OCI-LY3 (cell line): Measurements from ENCODE around the gene RHBDD1.

Source experiments
- H2AFZ ChIP-seq: fragments of 200-600, 300-600 bp; shearing (Covaris generic); 2 replicates; pipeline ENCODE4 v1.6.0; 2014; ENCODE audit warnings: antibody characterized with exemption, low read depth, low read length
- H3K27ac ChIP-seq: fragments of 200-600, 300-600 bp; sonication (generic); 2 replicates; pipeline ENCODE4 v1.5.1; 2014; ENCODE audit warnings: mild to moderate bottlenecking, low read length, moderate library complexity, mixed read lengths
- H3K27me3 ChIP-seq: fragments of 200-600, 300-600 bp; sonication (generic); 2 replicates; pipeline ENCODE4 v1.6.1; 2014; ENCODE audit warnings: low read depth, low read length, mixed read lengths
- H3K36me3 ChIP-seq: fragments of 200-600, 300-600 bp; sonication (generic); replicated peaks from 2 replicates; pipeline ENCODE3; 2014; ENCODE audit warnings: low read depth, low read length, mixed read lengths
- H3K4me1 ChIP-seq: fragments of 300-600, 200-600 bp; sonication (generic); 2 replicates; pipeline ENCODE4 v1.6.1; 2014; ENCODE audit warnings: low read length, mixed read lengths
- H3K4me2 ChIP-seq: fragments of 200-600, 300-600 bp; sonication (generic); 2 replicates; pipeline ENCODE4 v1.6.1; 2014; ENCODE audit warnings: low read length, mixed read lengths
- H3K4me3 ChIP-seq: fragments of 300-600, 200-600 bp; sonication (generic); 2 replicates; pipeline ENCODE4 v1.5.1; 2014; ENCODE audit warnings: antibody characterized with exemption, mild to moderate bottlenecking, low read length, moderate library complexity
- H3K79me2 ChIP-seq: fragments of 300-600, 200-600 bp; shearing (Covaris generic); 2 replicates; pipeline ENCODE4 v1.6.1; 2014; ENCODE audit warnings: mild to moderate bottlenecking, low read length, mixed read lengths
- H3K9ac ChIP-seq: fragments of 300-600, 200-600 bp; shearing (Covaris generic); 2 replicates; pipeline ENCODE4 v1.6.0; 2014; ENCODE audit warnings: mild to moderate bottlenecking, low read length, moderate library complexity
- H3K9me3 ChIP-seq: fragments of 200-600, 300-600 bp; shearing (Covaris generic); 2 replicates; pipeline ENCODE4 v1.6.1; 2014; ENCODE audit warnings: low read length, mixed read lengths; ENCODE audit not compliant: insufficient read depth
- H4K20me1 ChIP-seq: fragments of 200-600, 300-600 bp; sonication (generic); 2 replicates; pipeline ENCODE4 v1.6.1; 2016; ENCODE audit warnings: low read length, mixed read lengths; ENCODE audit not compliant: insufficient read depth
- CTCF ChIP-seq: fragments of 200-600, 300-600 bp; sonication (generic); IDR thresholded peaks from 2 replicates; pipeline ENCODE4 v1.5.1; 2014; ENCODE audit warnings: antibody characterized with exemption, low read length, low read depth
- EZH2phosphoT487 ChIP-seq: fragments of 200-600 bp; shearing (Covaris generic); IDR thresholded peaks from 2 replicates; pipeline ENCODE4 v1.6.1; 2018; ENCODE audit warnings: antibody characterized with exemption, mixed run types, low read depth

The RHBDD1 gene

GRCh38 chr2:226882606-226883005, 46.8 kb downstream of the RHBDD1 start:
- Histone ChIP-seq H3K4me3 (no peak overlapping the region), H3K79me2 (no peaks in the 10 kb centered on the region), H3K9me3 (no peaks in the 10 kb centered on the region), H3K27ac (no peak overlapping the region), H3K27me3 (no peaks in the 10 kb centered on the region), H3K36me3 (no peaks in the 10 kb centered on the region), H3K4me1 (no peaks in the 10 kb centered on the region), H2AFZ (no peak overlapping the region), H3K9ac (no peak overlapping the region), H3K4me2 (no peak overlapping the region), H4K20me1 (no peaks in the 10 kb centered on the region)
- TF ChIP-seq CTCF (no peak), EZH2phosphoT487 (no peak)

- no peak overlapping the region for H2AFZ ChIP-seq
- H3K27me3 ChIP-seq, result no peaks in the 10 kb centered on the region
- H3K4me1 ChIP-seq, result no peaks in the 10 kb centered on the region
- TF ChIP-seq CTCF, result no peak
- no peak for TF ChIP-seq EZH2phosphoT487
- H3K79me2 ChIP-seq, result no peaks in the 10 kb centered on the region
- no peaks in the 10 kb centered on the region for H4K20me1 ChIP-seq
- H3K36me3 ChIP-seq, result no peaks in the 10 kb centered on the region
- H3K4me3 ChIP-seq, result no peak overlapping the region
- H3K9ac ChIP-seq, result no peak overlapping the region
- H3K4me2 ChIP-seq, result no peak overlapping the region
- H3K27ac ChIP-seq, result no peak overlapping the region
- H3K9me3 ChIP-seq, result no peaks in the 10 kb centered on the region
Observed at GRCh38 chr2:226883296-226883795, 47.5 kb downstream of the RHBDD1 start.

- H3K4me3 ChIP-seq, result no peak overlapping the region
- no peak overlapping the region for H2AFZ ChIP-seq
- no peak overlapping the region for H3K4me2 ChIP-seq
- H3K36me3 ChIP-seq, result no peaks in the 10 kb centered on the region
- no peaks in the 10 kb centered on the region for H3K9me3 ChIP-seq
- TF ChIP-seq EZH2phosphoT487 (no peak), CTCF (no peak)
- H4K20me1 ChIP-seq, result no peaks in the 10 kb centered on the region
- H3K79me2 ChIP-seq, result no peaks in the 10 kb centered on the region
- no peak overlapping the region for H3K27ac ChIP-seq
- no peaks in the 10 kb centered on the region for H3K4me1 ChIP-seq
- no peak overlapping the region for H3K9ac ChIP-seq
- no peaks in the 10 kb centered on the region for H3K27me3 ChIP-seq
Observed at GRCh38 chr2:226884166-226884565, 48.3 kb downstream of the RHBDD1 start.

GRCh38 chr2:226885769-226886435, 50.0 kb downstream of the RHBDD1 start:
- no peaks in the 10 kb centered on the region for H3K27me3 ChIP-seq
- no peak overlapping the region for H3K4me3 ChIP-seq
- H3K9ac ChIP-seq, result no peak overlapping the region
- H3K4me2 ChIP-seq, result no peak overlapping the region
- H3K36me3 ChIP-seq, result no peaks in the 10 kb centered on the region
- no peaks in the 10 kb centered on the region for H3K4me1 ChIP-seq
- no peaks in the 10 kb centered on the region for H3K79me2 ChIP-seq
- no peak overlapping the region for H2AFZ ChIP-seq
- no peaks in the 10 kb centered on the region for H4K20me1 ChIP-seq
- H3K27ac ChIP-seq, result no peak overlapping the region
- H3K9me3 ChIP-seq, result no peaks in the 10 kb centered on the region
- TF ChIP-seq EZH2phosphoT487 (no peak), CTCF (no peak)
